T-helper 1 cell treated with Interleukin-12 subunit alpha and Interleukin-12 subunit beta and Interleukin-4 antibody, amounts not matched to agents 30 ng/mL and 1 ng/mL, for 36 hours (primary cell): Measurements from ENCODE around the gene IGF1R. TPM values are rescaled to one million over a fixed set of nuclear protein-coding genes. Genes with fewer than 3 reads are reported as not detected.

Experiments used
- intact Hi-C: fragments of 100-400 bp; cut with micrococcal nuclease; formaldehyde crosslinking; loops from one replicate; pipeline ENCODE4 v1.15.1; 2024
- total RNA-seq: library from RNA; stranded (reverse); gene quantifications from 2 replicates; pipeline ENCODE4 v1.2.3, GENCODE V29; 2022

The IGF1R gene
- total RNA-seq, 1 donor from 2014 or later: 21.5 TPM

DNA sequence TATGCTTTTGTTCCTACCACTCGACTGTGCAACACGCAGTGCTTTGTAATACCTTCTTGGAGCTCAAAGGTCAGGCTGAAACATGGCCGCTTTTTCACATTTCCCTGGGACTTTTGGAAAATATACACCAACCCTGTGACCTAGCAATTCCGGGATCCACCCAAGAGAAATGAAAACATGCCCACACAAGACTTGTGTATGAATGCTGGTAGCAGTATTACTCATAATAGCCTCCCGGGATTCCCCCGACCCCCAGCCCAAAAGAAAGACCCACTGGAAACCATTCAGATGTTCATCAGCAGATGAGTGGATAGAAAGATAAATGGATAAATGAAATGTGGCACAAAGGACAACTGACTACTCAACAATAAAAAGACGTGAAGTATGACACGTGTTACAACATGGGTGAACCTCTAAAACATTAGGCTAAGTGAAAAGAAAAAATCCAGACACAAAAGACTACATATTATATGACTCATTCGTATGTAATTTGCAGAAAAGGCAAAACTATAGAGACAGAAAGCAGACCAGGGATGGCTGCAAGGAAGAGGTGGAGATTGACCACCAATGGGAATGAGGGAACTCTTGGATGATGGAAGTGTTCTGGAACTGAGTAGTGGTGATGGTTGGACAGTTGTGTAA is 255.2 kb downstream of the IGF1R start:
- intact Hi-C loops: loop anchor here (1.0 kb wide), 2 partner anchors 124 to 461 kb away; no protein-coding TSS in a partner anchor

DNA sequence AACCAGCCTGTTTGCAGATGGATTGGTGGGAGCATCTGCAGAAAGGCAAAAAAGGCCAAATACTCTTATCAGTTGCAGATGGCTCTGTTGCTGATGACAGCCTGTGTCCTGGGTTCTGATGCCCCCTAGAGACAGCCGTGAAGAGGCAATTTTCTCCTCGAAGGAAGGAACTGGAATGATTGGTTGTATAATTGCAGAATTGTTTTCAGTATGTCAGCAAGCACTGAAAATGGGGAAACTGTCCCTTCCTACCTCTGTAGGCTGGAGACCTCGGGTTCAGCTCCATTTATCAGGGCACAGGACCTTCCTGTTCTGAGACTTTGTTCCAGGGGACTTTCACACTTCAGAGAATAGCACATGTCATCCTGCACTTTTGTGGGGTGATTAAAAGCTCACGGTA is 256.2 kb downstream of the IGF1R start:
- intact Hi-C loops: loop anchor here (1.0 kb wide), 2 partner anchors 125 to 462 kb away; no protein-coding TSS in a partner anchor

DNA sequence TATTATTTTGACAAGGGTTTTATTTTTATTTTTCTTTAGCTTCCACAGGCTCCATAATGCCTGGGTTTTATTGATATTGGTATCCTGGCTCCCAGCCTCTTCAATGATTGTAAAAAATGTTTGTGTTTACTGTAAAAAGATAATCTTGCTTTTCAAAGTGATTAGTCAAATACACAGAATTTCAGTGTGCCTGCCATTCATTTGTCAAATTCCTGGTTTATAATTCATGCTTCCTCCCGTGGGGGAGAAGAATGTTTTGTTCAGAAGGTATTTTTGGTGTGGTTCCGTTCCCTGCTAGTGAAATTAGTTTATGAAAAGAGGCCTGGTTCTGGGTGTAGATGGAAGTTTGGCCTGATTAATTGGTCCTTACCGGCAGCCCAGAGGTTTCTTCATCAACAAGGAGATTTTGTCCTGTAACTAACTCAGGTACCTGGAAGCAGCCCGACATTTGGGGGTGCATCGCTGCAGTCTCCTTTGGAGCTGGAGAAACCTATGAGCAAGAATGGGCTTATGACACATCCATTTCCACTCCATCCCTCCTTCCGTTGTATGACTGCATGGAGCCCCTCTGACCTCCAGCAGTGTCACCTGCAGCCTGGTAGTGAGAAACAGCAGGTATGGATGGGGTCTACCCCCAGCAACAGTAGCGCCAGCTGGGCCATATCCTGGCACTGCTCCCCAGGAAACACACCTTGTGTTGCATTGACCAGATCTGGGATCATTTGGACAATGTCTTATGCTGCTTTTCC is 257.8 kb downstream of the IGF1R start:
- intact Hi-C loops: no loop called here

DNA sequence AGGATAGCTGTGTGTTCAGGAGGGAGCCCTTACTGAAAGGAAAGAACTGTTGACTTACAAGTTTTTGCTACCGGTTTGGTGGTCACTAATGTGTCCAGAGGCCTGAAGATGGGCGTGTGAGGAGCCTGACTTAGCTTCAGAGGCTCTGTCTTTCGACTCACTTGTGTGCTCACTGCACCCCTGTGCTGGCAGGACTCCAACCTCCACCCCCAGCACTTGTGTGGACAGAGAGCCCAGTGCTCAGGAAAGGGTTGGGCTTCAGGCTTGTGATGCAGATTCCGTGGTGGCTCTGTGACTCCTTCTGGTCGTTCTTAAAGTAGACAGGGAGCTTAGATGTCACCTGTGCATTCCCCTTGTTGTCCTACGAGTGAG is 258.4 kb downstream of the IGF1R start:
- intact Hi-C loops: no loop called here

DNA sequence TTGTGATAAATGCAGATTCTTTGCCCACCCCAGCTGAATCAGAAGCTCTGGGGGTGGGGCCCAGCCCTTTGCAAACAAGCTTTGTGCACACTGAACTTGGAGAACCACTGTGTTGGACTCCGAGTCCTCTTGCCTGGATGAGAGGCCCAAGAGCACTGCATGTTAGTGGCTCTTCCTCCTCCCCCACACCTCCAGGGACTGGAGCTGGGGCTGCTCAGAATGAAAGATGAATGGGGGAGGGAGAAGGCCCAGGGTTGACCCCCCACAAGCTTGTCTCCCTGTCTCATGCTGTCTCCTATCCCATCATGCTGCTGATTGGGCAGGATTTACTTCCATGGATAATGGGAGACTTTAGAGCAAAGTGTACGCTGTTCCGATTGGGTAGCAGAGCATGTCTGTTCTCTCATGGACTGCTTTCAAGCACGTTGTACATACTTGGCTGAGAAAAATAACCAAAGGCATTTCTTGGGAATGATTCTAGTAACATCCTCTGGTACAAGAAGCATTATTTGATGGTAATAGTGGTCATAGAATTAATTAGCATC is 259.7 kb downstream of the IGF1R start:
- intact Hi-C loops: no loop called here

DNA sequence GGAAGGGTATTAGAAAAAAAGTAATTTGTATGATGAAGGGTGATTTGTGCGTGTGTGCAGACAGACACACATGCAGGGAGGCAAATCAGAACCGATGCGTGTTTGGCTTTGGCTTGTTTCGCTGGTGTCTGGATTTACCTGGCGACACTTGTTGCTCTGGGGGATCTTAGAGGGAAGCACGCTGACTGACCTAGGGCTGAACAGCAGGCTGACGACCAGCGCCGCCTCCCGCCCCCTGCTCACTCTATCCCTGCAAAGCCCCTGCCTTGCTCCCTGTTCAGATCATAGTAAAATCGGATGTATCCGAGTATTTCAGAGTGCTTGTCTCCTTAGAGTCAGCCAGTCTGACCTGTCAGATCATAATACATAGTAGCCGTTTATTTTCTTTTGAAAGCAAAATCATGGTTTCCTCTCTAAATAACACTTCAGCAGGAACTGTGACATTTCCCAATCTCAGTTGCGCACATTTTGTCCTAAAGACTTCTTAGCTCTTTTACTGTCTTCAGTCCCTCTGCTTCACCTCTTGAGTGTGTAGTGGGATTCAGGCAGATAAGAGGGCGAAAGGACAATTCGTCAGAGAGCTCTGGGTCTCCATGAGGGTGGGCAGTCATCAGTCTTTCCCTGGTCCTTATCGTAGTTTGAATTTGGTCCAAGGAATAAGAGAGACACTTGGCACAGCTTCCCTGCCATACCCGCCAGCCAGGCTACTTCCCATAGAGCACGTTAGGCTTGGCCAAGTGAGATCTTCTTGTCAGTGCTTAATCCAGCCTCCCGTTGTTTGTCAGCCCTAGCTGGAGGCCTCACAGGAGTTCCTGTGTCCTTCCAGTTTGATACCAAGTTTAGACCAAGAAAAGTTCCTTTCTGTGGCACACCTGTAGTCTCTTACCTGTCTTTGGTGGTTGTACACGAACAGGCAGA is 261.9 kb downstream of the IGF1R start:
- intact Hi-C loops: no loop called here

DNA sequence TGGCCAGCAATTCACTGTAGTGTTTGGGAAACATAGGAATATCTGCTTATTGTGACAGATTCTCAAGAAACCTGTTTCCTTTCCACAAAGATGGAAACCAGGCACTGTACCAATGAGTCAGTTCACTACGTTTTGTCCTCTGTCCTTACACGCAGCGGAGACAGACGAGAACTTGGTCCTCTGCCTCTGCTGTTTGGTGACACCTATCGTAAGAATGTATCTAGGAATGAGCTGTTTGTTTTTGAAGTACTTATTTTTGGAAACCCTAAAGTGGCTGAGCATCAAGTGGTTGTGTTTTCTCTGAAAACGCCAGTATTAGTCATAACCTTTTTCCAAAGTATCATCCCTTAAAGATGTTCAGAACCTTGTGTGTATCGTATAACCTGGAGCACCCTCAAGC is 266.3 kb downstream of the IGF1R start:
- intact Hi-C loops: no loop called here

DNA sequence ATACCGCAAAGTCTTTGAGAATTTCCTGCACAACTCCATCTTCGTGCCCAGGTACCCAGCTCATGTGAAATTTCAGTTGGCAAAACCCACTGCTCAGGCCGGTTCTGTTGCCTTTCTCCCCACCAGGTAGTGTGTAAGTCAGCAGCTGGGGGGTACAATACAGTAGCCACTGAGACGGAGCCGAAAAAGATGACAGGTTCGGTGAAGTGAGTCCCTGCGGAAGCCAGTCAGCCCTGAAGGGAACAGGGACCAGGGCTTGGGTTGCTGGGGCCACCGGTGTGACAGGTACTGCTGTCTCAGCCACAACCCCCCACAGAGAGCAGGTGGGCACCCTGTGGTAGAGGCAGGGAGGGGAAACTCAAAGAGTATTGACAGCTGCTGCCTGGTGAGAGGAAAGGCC is 268.5 kb downstream of the IGF1R start:
- intact Hi-C loops: no loop called here

DNA sequence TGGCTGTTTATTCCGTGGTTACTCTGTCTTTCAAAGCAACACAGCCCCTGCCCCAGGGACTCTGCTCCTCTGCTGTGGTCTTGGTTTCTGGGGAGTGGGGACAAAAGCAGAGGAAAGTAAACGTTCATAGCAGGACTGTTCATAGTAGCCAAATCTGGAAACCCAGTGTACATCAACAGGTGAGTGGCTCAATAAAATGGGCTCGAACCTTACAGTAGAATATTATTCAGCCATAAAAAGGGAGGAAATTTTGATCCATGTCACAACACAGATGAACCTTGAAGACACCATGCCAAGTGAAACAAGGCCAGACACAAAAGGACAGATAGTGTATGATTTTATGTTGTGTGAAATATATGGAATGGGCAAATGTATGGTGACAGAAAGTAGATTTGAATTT is 269.1 kb downstream of the IGF1R start:
- intact Hi-C loops: no loop called here

DNA sequence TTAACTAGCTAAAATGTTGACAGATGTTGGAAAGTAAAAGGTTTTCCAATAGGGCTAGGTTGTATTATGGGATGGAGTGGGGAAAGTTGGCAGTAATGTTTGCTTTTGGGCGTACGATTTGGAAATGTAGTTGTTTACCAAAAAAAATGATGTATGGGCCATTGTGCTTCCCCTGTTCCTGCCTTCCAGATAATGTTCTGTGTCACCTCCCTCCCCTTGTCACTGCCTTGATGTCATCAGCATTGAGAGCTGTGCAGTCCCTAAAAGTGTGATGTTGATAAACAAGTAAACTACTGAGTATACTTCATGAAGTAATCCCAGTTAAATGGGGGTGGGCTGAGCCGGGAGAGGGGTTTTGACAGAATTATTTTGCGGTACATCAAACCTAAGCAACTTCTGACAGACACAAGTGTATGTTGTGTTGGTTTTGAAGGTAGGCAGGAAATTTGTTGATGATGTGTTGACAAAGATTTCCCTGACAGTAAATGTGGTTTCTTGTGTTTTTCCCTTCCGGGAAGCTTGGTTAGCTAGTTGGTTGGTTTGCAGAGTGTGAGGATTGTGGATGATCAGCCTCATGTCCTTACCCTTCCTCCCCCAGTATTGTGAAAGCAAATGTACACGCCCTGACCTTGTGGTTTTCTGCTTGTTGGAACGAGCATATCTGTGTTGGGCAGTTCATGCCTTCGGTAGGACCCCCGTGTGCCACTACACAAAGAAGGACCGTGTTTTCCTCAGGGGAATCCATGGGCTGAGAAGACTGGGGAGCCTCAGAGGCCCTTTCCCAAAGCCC is 271.9 kb downstream of the IGF1R start:
- intact Hi-C loops: loop anchor here (10.0 kb wide), 1 partner anchor 135 kb away; no protein-coding TSS in a partner anchor

DNA sequence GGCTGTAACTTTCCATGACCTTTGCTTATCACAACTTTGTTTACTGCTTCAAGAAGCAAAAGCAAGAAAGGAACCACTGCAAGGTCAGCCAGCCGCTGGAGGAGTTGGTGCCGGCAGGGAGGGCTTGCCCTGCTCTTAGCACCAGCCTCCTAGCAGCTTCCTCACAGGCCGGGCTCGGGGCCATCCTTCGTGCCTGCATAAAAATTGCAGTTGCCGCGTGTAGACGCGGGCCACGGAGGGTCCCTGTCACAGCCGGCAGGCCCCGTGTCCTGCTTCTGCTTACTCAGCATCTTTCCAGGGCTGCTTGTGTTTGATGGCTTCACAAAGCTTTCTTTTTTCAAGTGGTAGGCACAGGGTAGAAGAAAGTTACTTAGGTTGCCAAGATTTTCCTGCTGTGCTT is 274.8 kb downstream of the IGF1R start:
- intact Hi-C loops: loop anchor here (10.0 kb wide), 1 partner anchor 132 kb away; no protein-coding TSS in a partner anchor

DNA sequence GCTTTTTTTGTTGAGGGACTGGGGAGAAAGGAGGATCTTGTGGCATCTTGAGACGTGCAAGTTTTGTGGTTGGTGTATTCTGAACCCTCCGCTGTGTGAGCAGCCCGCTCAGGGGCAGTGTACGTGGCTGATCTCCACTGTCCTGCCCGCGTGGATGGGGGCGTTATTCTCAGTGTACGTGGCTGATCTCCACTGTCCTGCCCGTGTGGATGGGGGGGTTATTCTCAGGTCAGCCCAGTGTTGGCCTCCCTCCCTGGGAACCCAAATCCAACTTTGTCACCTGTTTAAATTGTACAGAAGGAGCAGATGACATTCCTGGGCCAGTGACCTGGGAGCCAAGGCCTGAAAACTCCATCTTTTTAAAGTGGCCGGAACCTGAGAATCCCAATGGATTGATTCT is 275.2 kb downstream of the IGF1R start:
- intact Hi-C loops: loop anchor here (10.0 kb wide), 1 partner anchor 131 kb away; no protein-coding TSS in a partner anchor

DNA sequence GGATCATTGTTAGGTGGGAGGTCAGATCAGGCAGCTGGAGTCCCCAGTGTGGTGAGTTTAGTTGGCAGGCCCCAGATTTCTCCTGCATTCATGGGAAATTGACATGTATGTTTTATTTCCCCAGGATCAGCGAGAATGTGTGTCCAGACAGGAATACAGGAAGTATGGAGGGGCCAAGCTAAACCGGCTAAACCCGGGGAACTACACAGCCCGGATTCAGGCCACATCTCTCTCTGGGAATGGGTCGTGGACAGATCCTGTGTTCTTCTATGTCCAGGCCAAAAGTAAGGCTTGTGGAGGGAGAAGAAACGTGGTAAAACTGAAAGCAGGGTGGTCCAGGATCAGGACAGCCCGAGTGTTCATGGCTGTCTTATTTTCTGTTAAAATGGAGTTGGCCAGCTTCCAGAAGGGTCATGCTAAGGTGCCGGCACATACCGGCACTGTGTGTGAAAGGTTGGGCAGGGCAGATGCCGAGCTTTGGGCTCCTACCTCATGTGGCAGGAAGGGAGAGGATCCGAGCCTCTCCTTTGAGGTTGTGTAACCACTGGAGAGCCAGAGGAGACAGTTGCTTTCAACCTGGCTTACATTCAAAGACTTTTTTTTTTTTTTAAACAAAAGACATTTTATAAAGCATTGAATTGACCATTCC is 276.2 kb downstream of the IGF1R start:
- intact Hi-C loops: loop anchor here (10.0 kb wide), 1 partner anchor 130 kb away; no protein-coding TSS in a partner anchor

DNA sequence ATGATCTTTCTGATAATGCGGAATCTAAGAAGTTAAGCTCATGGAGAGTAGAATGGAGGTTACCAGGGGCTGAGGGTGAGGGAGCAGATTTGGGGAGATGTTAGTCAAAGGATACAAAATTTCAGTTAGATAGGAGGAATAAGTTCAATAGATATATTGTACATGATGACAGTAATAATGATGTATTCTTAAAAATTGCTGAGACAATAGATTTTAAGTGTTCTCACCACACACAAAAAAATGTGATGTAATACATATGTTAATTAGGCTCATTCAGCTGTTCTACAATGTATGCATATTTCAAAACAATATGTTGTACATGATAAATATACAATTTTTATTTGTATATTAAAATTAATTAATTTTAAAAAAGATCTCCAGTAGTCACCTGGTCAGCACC is 277.9 kb downstream of the IGF1R start:
- intact Hi-C loops: loop anchor here (10.0 kb wide), 1 partner anchor 129 kb away; no protein-coding TSS in a partner anchor

DNA sequence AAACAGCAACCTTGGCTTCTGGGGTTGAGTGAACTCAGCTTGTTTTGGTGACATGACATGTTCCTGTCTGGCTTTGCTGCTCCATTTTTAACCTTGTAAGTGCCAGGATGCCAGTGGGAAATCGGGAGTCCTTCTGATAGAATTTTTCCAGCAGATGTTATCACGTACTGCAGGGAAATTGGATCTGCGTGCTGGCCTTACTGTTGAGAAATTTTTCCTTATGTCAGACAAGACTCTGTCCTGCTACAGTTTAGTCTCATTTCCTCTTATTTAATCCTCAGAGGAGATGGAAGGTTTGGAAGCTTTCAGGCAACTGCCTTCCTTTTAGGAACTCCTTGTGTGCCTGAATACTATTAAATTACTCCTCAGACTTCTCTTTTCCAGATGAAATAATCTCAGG is 278.7 kb downstream of the IGF1R start:
- intact Hi-C loops: loop anchor here (10.0 kb wide), 1 partner anchor 128 kb away; no protein-coding TSS in a partner anchor

DNA sequence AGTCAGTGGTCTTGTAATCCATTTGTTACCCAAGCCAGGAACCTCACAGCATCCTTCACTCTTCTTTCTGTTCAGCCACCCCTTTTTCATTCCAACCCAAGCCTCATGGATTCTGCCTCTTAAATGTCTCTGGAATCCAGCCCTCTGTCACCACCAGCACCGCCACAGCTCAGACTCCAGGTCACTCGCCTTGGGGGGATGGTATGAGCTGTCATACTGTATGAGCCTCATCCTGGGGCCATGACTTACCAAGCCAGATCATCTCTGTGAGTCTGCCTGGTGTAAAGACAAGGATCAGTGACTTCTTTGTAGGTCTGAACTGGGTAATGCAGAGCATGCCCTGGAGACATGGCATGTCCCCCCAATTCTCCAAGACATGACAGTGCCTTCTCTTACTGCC is 279.7 kb downstream of the IGF1R start:
- intact Hi-C loops: loop anchor here (10.0 kb wide), 1 partner anchor 127 kb away; no protein-coding TSS in a partner anchor

DNA sequence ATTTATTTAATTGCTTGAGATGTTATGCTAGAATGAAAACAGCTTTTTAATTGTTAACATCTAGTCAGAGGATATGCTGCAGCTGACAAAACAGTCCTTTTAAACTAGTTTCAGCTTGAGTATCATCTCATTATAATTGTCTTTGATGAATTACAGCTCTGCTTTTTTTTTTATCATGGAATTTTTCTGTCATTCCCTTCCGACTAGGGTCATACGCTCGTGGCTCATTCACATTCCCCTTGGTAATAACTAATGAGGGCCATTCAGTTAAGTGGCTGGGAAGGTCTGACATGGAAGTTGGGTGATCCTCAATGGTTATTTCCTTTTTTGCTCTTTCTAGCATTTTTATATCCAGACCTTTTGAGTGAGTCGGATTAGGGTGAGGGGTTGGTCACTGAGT is 282.2 kb downstream of the IGF1R start:
- intact Hi-C loops: no loop called here

DNA sequence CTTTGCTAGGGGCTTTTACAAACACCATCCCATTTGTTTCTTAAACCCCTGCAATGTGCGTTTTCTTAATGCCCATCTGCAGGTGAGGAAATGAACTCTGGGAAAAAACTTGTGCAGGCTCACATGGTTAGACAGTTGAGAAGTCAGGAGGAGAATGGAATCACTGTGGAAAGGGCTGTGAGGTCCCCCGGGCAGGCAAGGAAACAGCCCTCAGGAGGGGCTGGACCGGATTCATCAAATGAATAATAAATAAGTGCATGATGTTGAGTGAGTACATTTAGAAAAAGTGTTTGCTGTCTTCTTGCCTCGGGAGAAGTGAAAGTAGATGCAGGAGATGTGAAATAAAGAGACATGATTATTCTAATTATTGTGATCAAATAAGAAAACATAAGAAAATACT is 282.7 kb downstream of the IGF1R start:
- intact Hi-C loops: no loop called here

DNA sequence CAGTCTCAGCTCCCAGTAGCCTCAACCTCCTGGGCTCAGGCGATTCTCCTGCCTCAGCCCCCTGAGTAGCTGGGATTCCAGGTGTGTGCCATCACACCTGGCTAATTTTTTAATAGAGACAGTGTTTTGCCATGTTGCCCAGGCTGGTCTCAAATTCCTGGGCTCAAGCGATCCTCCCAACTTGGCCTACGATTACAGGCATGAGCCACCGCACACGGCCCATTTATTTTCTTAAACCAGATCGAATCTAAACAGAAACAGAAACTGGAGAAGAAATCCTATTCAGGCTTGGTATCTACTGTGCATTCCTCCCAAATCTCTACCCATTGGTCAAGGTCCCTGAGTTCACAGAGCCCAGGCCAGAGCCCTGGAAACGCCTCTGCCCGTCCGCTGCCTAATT is 285.1 kb downstream of the IGF1R start:
- intact Hi-C loops: no loop called here

DNA sequence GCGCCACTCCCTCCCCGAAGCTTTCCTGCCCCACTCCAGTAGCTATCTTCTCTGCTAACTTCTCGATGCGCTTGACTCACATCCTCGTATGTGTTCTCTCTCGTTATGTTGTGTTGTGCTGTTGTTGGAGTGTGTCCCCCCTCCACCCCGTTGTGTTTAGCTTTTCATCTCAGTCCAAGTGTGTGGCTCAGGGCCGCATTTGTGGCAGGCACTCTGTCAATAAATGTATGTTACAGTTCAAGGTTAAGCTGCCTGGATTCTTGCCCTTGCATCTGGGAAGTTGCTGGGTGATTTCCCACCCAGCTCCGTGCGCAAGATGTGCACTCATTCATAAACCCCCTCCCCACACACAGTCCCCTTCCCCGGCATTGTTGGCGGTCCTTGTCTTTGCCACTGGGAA is 287.4 kb downstream of the IGF1R start:
- intact Hi-C loops: no loop called here
